ENCODE data around the gene PLCB2.

DNA sequence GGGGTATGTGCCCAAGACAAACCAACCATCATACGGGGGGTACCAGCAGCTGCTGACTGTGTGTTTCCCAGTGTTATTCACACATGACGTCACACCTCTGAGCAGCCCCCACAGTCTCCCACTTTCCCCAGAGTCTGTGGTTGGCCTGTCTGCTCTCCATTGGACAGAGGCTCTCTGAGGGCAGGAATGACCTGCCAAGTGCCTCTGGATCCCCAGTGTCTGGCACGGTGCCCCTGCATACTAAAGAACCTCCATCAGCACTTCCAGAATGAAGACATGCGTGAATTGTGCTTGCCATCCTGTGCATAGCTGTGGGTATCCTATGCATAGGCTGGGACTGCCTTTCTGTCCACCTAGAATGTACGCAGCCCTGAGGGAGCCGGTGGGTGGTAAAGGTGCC lies 36.5 kb upstream of the PLCB2 start:
- TF ChIP-seq CTCF (IDR thresholded peaks at IDR 0.05) (no peak), ZFX (IDR thresholded peaks at IDR 0.05; ENCODE audit: borderline replicate concordance) (no peak)
